Measurements from ENCODE around the gene PKP4.

The PKP4 gene

DNA sequence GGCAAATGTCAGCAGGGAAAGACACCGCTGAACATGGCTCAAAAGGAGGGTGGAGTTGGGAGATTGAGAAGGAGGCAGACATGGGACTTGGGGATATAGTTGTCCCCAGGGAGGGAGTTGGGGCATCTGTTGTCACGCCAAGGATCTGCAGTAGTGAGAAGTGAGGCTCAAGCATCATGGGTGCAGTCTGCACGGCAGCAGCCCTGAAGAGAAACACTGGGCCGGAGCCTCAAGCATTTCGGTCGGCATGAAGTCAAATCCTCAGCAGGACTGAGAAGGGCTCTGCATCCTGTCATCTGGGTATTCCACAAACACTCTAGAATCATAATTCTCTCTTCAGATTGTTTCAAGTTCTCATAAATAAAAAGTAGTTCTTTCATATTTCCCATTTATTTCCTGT lies 205.7 kb downstream of the PKP4 start:
- TF ChIP-seq SIN3A (IDR thresholded peaks at IDR 0.05; ENCODE audit: borderline replicate concordance, insufficient read depth, low read length): no peak

DNA sequence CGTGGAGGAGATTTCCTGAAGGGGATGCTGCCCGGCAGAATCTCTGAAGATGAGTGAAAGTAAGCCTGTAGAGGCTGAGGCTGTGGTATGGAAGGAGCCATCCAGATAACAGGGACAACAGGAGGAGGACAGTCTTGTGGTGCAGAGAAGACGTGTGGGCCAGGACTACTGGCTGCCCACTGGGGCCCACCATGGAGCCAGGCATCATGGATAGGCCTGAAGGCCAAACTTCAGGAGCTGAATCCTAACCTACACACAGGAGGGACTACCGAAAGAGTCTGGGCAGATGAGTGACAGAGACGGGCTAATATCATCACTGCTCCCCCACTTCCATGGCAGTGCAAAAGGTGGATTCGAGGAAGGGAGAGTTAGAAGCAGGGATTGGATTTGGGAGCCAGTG lies 207.0 kb downstream of the PKP4 start:
- TF ChIP-seq, protein P1, sequence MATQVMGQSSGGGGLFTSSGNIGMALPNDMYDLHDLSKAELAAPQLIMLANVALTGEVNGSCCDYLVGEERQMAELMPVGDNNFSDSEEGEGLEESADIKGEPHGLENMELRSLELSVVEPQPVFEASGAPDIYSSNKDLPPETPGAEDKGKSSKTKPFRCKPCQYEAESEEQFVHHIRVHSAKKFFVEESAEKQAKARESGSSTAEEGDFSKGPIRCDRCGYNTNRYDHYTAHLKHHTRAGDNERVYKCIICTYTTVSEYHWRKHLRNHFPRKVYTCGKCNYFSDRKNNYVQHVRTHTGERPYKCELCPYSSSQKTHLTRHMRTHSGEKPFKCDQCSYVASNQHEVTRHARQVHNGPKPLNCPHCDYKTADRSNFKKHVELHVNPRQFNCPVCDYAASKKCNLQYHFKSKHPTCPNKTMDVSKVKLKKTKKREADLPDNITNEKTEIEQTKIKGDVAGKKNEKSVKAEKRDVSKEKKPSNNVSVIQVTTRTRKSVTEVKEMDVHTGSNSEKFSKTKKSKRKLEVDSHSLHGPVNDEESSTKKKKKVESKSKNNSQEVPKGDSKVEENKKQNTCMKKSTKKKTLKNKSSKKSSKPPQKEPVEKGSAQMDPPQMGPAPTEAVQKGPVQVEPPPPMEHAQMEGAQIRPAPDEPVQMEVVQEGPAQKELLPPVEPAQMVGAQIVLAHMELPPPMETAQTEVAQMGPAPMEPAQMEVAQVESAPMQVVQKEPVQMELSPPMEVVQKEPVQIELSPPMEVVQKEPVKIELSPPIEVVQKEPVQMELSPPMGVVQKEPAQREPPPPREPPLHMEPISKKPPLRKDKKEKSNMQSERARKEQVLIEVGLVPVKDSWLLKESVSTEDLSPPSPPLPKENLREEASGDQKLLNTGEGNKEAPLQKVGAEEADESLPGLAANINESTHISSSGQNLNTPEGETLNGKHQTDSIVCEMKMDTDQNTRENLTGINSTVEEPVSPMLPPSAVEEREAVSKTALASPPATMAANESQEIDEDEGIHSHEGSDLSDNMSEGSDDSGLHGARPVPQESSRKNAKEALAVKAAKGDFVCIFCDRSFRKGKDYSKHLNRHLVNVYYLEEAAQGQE (IDR thresholded peaks at IDR 0.05; ENCODE audit: insufficient read depth in 1 of 2, low read depth in 2 of 2, low read length in 2 of 2): no peak
- TF ChIP-seq POLR2AphosphoS5 (IDR thresholded peaks at IDR 0.05; ENCODE audit: low read depth, low read length) (no peak), SIN3A (IDR thresholded peaks at IDR 0.05; ENCODE audit: borderline replicate concordance, insufficient read depth, low read length) (no peak), TAF1 (IDR thresholded peaks at IDR 0.05; ENCODE audit: borderline replicate concordance, insufficient read depth, low read length) (no peak), FOXP2 (optimal IDR thresholded peaks at IDR 0.05; ENCODE audit: borderline replicate concordance, extremely low read depth, extremely low read length, insufficient read depth) (no peak)

DNA sequence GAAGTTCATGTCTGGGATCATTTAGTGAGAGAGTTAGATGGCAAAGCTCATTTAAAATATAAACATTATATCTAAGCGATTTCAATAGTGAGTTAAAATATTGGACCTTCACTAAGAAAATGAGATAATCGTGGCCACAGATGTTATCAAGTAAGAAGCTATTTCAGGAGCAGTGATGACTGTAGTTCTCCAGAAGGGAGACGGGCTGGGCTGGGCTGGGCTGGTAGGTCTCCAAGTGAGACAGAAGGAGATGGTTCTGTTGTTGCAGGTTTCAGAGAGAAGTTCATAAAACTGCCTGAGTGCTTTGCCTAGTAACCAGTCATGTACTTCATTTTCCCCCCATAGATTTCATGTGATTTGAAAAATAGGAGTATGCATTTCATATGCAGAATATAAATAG lies 208.2 kb downstream of the PKP4 start:
- TF ChIP-seq SIN3A (IDR thresholded peaks at IDR 0.05; ENCODE audit: borderline replicate concordance, insufficient read depth, low read length) (no peak), FOXP2 (optimal IDR thresholded peaks at IDR 0.05; ENCODE audit: borderline replicate concordance, extremely low read depth, extremely low read length, insufficient read depth) (no peak), TAF1 (IDR thresholded peaks at IDR 0.05; ENCODE audit: borderline replicate concordance, insufficient read depth, low read length) (no peak), POLR2AphosphoS5 (IDR thresholded peaks at IDR 0.05; ENCODE audit: low read depth, low read length) (no peak)
- TF ChIP-seq, protein P1 (IDR thresholded peaks at IDR 0.05; ENCODE audit: insufficient read depth in 1 of 2, low read depth in 2 of 2, low read length in 2 of 2): no peak

GRCh38 chr2:158665536-158666302 lies 209.0 kb downstream of the PKP4 start:
- TF ChIP-seq FOXP2 (optimal IDR thresholded peaks at IDR 0.05; ENCODE audit: borderline replicate concordance, extremely low read depth, extremely low read length, insufficient read depth): no peak
- TF ChIP-seq POLR2AphosphoS5 (IDR thresholded peaks at IDR 0.05; ENCODE audit: low read depth, low read length): no peak
- TF ChIP-seq SIN3A (IDR thresholded peaks at IDR 0.05; ENCODE audit: borderline replicate concordance, insufficient read depth, low read length): no peak
- TF ChIP-seq TAF1 (IDR thresholded peaks at IDR 0.05; ENCODE audit: borderline replicate concordance, insufficient read depth, low read length): no peak
- TF ChIP-seq, protein P1 (IDR thresholded peaks at IDR 0.05; ENCODE audit: insufficient read depth in 1 of 2, low read depth in 2 of 2, low read length in 2 of 2): no peak

DNA sequence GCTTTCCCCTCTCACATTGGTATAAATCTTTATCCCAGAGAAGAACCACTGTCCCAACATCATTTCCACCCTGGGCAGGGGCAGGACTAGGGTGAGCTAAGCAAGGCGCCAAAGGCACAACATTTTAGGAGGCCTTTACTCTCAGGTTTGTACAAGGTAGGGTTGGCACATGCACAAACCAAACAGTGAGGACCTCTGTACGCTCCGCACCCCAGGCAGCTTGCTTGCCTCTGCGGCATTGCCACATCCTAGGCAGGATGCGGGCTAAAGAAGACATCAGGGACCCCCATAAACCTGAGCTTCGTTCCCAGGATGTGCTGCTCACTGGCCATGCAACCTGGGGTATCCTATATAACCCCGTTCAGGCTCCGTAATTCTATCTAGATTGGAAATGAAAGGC lies 210.2 kb downstream of the PKP4 start:
- TF ChIP-seq TAF1 (IDR thresholded peaks at IDR 0.05; ENCODE audit: borderline replicate concordance, insufficient read depth, low read length) (no peak), SIN3A (IDR thresholded peaks at IDR 0.05; ENCODE audit: borderline replicate concordance, insufficient read depth, low read length) (no peak), POLR2AphosphoS5 (IDR thresholded peaks at IDR 0.05; ENCODE audit: low read depth, low read length) (no peak)

DNA sequence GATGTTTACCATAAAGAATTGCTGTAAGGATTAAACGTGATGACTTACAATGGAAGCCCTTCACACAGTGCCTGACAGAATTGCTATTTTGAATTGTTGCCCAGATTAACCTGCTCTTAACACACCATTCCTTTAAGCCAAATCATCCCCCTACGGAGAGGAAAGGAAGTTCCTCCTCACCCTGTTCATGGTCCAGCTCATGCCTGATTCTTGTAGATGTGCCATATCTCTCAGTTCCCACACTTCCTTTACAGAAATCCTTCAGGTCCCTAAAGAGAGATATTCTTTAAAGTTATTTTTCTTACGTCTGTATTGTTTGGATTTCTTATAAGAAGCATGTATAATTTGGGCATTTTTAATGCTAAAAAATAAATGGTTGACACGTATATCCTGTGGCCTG lies 210.8 kb downstream of the PKP4 start:
- TF ChIP-seq, protein P1 (IDR thresholded peaks at IDR 0.05; ENCODE audit: insufficient read depth in 1 of 2, low read depth in 2 of 2, low read length in 2 of 2): no peak
- TF ChIP-seq SIN3A (IDR thresholded peaks at IDR 0.05; ENCODE audit: borderline replicate concordance, insufficient read depth, low read length) (no peak), POLR2AphosphoS5 (IDR thresholded peaks at IDR 0.05; ENCODE audit: low read depth, low read length) (no peak), TAF1 (IDR thresholded peaks at IDR 0.05; ENCODE audit: borderline replicate concordance, insufficient read depth, low read length) (no peak), FOXP2 (optimal IDR thresholded peaks at IDR 0.05; ENCODE audit: borderline replicate concordance, extremely low read depth, extremely low read length, insufficient read depth) (no peak)
